Measurements from ENCODE around the gene PMF1.

PMF1 gene

DNA sequence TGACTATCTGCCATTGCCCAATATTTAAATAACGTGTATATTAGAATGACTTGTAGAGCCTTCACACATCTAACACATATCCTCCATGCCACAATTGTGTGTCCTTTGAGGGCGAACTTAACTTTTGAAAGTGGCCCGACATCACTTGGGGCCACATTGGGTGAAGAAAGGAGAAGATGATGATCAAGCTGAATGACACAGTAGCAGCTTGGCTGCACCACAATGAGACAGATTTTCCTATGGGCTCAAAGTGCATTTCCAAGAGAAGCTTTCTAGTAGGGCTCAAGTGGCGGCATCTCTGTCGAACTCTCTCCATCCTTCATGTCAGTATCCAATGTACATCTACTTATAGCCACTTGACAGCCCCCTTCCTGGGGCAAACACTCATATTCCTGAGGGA is 25.4 kb downstream of the PMF1 start:
- DNase-seq (ENCODE audit: low spot score) = no peak

- DNase-seq (ENCODE audit: low spot score) = no peak
Observed at GRCh38 chr1:156241311-156241811, 28.6 kb downstream of the PMF1 start.

DNA sequence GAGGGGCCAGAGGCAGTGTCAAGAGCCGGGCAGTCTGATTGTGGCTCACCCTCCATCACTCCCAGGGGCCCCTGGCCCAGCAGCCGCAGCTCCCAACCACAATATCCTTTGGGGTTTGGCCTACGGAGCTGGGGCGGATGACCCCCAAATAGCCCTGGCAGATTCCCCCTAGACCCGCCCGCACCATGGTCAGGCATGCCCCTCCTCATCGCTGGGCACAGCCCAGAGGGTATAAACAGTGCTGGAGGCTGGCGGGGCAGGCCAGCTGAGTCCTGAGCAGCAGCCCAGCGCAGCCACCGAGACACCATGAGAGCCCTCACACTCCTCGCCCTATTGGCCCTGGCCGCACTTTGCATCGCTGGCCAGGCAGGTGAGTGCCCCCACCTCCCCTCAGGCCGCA is 29.1 kb downstream of the PMF1 start, which contains the start of gene BGLAP:
TSS of gene BGLAP (plus strand) at position 259 of the 400 bp plus-strand sequence. CDS start at position 307, 48 bp downstream.
- DNase-seq (ENCODE audit: low spot score) = no peak

DNA sequence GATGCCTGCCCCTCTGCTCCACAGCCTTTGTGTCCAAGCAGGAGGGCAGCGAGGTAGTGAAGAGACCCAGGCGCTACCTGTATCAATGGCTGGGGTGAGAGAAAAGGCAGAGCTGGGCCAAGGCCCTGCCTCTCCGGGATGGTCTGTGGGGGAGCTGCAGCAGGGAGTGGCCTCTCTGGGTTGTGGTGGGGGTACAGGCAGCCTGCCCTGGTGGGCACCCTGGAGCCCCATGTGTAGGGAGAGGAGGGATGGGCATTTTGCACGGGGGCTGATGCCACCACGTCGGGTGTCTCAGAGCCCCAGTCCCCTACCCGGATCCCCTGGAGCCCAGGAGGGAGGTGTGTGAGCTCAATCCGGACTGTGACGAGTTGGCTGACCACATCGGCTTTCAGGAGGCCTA is 29.9 kb downstream of the PMF1 start:
- DNase-seq (ENCODE audit: low spot score) = no peak

DNA sequence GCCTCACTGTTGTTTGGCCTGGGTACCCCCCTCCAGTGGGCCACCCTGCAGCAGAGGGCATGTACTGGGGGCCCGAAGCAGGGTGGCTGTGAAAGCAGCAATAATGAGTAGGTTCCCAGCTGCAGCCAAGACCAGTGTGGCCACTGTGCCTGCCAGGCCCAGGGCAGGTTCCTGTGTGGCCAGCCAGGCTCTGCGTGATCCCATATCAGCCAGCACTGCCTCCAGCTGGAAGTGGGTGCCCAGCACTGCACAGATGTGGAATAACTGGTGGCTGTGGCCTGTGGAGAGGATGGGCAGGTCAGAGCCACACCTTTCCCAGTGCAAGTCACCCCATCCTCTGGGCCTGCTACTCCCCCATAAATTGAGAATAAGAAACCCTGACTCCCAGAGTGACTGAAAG is 31.3 kb downstream of the PMF1 start:
- DNase-seq (ENCODE audit: low spot score) = no peak

- no peak for DNase-seq (ENCODE audit: low spot score)
Observed at GRCh38 chr1:156244712-156245111, 31.9 kb downstream of the PMF1 start.

DNA sequence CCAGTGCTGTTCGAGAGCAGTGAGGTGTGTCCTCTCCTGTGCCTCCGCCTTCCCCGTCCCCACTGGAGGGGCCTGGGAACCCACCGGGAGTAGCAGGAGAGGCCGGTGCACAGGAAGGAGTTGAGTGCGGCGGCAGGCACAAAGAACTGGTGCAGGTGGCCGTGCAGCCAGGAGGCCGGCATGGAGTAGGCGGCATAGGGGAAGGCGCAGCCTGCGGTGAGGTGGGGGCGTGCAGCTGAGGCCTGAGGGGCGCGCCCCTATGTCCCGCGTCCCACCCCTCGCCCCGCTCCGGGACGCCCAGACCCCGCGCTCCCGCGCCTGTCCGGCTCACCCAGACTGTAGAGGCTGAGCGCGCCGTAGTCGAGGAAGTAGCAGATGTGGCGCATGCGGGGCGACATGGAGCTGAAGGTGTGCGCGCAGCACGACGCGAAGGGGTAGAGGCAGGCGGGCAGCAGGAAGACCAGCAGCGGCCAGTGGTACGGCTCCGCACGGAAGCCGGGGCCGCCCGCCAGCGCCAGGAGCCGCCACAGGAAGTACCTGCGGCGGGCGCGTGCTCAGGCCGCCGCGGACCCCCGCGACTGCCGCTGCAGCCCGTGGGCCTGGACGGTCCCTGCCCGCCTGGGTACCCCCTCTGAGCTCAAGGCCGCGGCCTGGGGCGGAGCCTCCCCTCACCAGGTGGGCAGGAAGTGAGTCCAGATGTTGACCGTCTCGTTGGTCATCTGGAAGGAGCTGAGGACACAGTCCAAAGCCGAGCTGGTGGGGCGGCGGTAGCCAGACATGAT is 32.8 kb downstream of the PMF1 start:
- DNase-seq (ENCODE audit: low spot score) = no peak

GRCh38 chr1:156246241-156246780 is 33.5 kb downstream of the PMF1 start:
- no peak for DNase-seq (ENCODE audit: low spot score)

GRCh38 chr1:156246781-156247459 is 34.1 kb downstream of the PMF1 start:
- DNase-seq (ENCODE audit: low spot score) = no peak

DNA sequence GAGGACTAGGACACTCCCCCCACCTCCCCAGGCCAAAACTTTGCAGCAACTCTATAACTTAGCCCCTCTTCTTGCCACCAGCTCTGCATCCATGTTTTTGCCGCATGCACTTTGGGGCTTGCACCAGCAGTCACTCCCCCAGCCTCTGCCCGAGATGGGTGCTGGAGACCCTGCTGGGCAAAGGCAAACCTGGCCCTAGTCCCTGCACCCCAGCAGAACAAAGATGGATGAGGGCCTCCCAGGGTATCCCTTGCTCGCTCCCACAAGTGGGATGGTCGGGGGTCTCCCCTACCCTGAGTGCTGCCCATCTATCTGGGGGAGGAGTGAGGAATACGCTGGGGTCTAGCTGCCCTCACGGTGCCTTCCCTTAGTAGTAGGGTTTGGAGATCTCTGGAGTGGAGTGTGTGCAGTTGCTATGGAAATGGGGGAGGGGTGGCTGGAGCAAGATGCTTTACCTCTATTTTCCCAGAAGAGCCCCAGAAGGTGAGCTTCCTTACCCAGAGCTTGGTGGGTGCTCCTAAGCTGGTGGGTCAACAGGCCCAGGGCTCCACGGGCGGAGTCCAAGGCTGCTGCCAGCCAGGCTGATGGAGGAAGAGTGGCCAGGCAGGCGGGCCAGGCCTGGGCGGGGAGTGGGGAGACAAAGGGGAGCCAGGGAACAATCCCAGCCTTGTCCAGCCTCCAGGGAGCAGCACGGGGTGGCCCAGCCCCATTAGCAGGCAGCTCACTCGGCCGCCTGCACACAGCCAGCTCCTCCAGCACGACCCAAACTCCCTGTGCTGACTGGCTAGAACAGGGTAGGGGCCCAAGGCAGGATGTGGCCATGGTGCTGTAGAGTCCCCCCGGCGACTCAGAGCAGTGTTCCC is 34.9 kb downstream of the PMF1 start, which contains the start of gene PAQR6:
TSS of gene PAQR6 (minus strand) at position 597 of the 863 bp plus-strand sequence. CDS start 1,325 bp downstream, outside the sequence.
- peak; percentile 97 for DNase-seq (ENCODE audit: low spot score)

GRCh38 chr1:156248323-156248683 is 35.5 kb downstream of the PMF1 start:
- no peak for DNase-seq (ENCODE audit: low spot score)

- DNase-seq (ENCODE audit: low spot score) = no peak
Observed at GRCh38 chr1:156249593-156249992, 36.8 kb downstream of the PMF1 start.

DNA sequence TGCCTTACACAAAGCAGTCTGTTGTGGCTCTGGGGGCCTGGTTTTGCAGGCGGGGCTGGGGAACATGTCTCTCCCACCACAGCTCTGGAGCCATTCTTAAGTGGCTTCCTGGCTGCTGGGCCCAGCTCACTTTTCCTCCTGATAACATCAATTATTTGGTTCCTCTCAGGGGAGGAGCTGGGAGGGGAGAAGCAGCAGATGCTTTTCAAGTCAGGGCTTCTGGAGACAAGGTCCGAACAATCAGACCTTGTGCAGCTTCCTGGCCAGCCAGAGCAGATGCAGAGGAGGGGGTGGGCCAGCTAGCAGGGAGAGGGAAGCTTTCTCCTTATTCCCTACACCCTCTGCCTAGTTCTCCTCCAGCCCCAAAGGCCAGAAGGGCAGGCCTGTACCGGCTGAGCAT is 38.7 kb downstream of the PMF1 start:
- peak; percentile 72 for DNase-seq (ENCODE audit: low spot score)

DNA sequence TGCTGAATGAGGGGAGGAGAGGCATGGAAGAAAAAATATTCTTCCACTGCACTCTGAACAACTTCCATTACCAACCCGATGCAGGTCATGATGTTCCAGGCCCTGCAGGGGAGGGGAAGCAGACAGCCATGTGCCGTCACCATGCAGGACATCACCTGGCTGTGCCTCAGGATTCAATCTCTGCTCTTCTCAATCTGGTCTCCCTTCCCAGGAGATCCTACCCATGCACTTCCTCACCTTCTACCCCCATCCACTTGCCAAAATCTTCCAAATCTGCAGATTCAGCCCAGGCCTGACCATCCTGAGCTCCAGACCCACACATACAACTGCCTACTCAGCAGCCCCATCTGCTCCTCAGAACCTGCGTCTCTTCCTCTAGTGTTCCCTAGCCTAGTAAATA is 40.8 kb downstream of the PMF1 start:
- DNase-seq (ENCODE audit: low spot score) = no peak

DNA sequence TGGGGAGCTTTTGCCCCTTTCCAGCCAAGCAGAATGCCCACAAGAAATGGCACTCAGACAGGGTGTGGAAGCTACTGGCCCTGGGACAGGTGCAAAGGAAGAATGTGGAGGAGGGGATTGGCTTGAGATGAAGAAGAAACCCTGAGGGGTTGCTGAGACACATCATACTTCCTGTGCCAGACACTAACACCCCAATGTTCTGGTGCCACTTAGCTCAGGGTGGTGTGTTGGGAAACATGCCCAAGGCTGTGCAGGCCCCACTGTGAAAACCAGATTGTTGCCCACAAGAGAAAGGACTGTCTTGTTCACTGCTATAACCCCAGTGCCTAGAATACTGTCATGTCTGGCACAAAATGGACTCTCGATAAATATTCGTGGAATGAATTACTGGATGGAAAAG is 44.9 kb downstream of the PMF1 start:
- peak; percentile 71 for DNase-seq (ENCODE audit: low spot score)

GRCh38 chr1:156258859-156259258 is 46.1 kb downstream of the PMF1 start:
- DNase-seq (ENCODE audit: low spot score) = no peak

DNA sequence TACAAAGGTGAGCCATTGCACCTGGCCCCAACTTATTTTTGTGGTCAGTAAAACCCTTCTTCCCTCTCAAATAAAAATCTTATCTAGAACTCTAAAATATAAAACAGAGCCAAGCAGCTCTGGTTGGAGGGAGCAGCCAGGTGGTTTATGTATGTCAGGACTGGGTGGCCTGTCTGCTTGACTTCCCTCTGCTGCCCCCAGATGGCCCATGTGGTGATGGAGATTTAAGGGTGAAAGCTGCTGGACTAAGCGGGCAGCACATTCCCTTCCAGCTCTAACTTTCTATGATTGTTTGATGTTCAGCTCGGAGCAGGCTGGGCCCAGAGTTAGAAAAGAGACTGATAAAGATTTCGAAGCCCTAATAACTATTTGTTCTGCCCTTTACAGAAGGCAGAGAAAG is 47.0 kb downstream of the PMF1 start:
- DNase-seq (ENCODE audit: low spot score) = peak; percentile 88

DNA sequence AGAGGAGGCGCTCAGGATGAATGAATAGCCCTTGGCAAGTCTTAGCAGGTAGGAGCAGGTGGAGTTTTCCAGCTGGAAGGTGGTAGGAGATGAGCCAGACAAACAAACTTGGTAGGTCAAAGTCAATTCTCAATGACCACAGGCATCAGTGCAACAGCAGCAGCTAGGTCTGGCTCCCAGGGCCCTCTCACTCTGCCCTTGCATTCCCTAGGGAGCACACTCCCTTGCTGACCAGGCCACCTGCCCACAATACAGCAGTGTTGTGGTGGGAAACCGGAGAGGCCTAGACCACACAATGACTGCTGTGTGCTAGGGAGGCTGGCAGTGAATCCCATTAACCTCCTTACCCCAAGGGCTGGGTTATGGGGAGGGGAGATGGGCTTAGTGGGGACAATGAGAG is 48.1 kb downstream of the PMF1 start:
- DNase-seq (ENCODE audit: low spot score) = peak; percentile 95

GRCh38 chr1:156262461-156263287 is 49.9 kb downstream of the PMF1 start:
- DNase-seq (ENCODE audit: low spot score) = no peak

DNA sequence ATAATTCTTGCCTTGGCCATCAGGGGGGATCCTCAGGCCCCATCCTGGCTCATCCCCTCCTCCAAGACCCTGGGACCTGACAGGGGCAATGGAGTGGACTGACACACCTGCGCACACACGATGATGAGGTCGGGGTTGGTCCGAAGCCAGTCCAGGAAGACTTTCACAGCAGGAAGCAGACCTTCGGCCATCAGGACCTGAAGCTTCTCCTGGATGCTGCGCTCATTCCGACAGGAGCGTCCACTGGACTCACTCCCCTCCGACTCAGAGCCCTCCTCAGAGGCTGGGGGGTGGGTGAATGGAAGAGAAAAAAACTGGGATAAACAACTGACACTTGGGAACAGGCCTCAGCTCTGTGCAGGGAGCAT is 50.5 kb downstream of the PMF1 start:
- DNase-seq (ENCODE audit: low spot score) = no peak

- DNase-seq (ENCODE audit: low spot score) = no peak
Observed at GRCh38 chr1:156266051-156266450, 53.2 kb downstream of the PMF1 start.

All from pons (tissue), 1 donor.